Measurements from ENCODE around the gene ANTXR1. TPM values are rescaled to one million over a fixed set of nuclear protein-coding genes. Genes with fewer than 3 reads are reported as not detected.

Gene ANTXR1
- polyA plus RNA-seq, 1 donor from 2014 or later, result not detected

- Mint-ChIP-seq H3K4me1 (no peaks in the 10 kb centered on the region), H3K27me3 (no peaks in the 10 kb centered on the region), H3K4me3 (no peak overlapping the region), H3K27ac (no peak overlapping the region), H3K36me3 (peaks cover 2% of the 10 kb centered on the region), H3K9me3 (peaks cover 0 to 1% (median 0%) of the 10 kb centered on the region in 3 donors)
Observed at GRCh38 chr2:69102041-69102593, 89.1 kb downstream of the ANTXR1 start.

- H3K4me1 Mint-ChIP-seq, result no peaks in the 10 kb centered on the region
- no peaks in the 10 kb centered on the region for H3K27me3 Mint-ChIP-seq
- no peak overlapping the region for H3K27ac Mint-ChIP-seq
- peaks cover 0 to 1% (median 0%) of the 10 kb centered on the region in 3 donors for H3K9me3 Mint-ChIP-seq
- peaks cover 2% of the 10 kb centered on the region for H3K36me3 Mint-ChIP-seq
- no peak overlapping the region for H3K4me3 Mint-ChIP-seq
Observed at GRCh38 chr2:69103419-69103818, 90.4 kb downstream of the ANTXR1 start.

GRCh38 chr2:69104261-69104660 lies 91.3 kb downstream of the ANTXR1 start:
- H3K36me3 Mint-ChIP-seq, result peaks cover 2% of the 10 kb centered on the region
- no peaks in the 10 kb centered on the region for H3K4me1 Mint-ChIP-seq
- peaks cover 7% of the 10 kb centered on the region for H3K27me3 Mint-ChIP-seq
- no peak overlapping the region for H3K4me3 Mint-ChIP-seq
- peaks cover 0 to 1% (median 0%) of the 10 kb centered on the region in 3 donors for H3K9me3 Mint-ChIP-seq
- H3K27ac Mint-ChIP-seq, result no peak overlapping the region

GRCh38 chr2:69109255-69109654 lies 96.3 kb downstream of the ANTXR1 start:
- Mint-ChIP-seq H3K27ac (no peak overlapping the region), H3K4me3 (no peak overlapping the region), H3K36me3 (peaks cover 2% of the 10 kb centered on the region), H3K27me3 (peaks cover 7% of the 10 kb centered on the region), H3K9me3 (no peaks in the 10 kb centered on the region), H3K4me1 (no peaks in the 10 kb centered on the region)

- Mint-ChIP-seq H3K4me3 (no peak overlapping the region), H3K4me1 (no peaks in the 10 kb centered on the region), H3K27me3 (peaks cover 9% of the 10 kb centered on the region), H3K36me3 (peaks cover 2% of the 10 kb centered on the region), H3K27ac (no peak overlapping the region), H3K9me3 (no peaks in the 10 kb centered on the region)
Observed at GRCh38 chr2:69111076-69111475, 98.1 kb downstream of the ANTXR1 start.

GRCh38 chr2:69113627-69114026 lies 100.6 kb downstream of the ANTXR1 start:
- no peak overlapping the region for H3K27ac Mint-ChIP-seq
- peaks cover 8% of the 10 kb centered on the region for H3K27me3 Mint-ChIP-seq
- no peaks in the 10 kb centered on the region for H3K9me3 Mint-ChIP-seq
- no peak overlapping the region for H3K4me3 Mint-ChIP-seq
- no peaks in the 10 kb centered on the region for H3K4me1 Mint-ChIP-seq
- H3K36me3 Mint-ChIP-seq, result no peaks in the 10 kb centered on the region

GRCh38 chr2:69114534-69114933 lies 101.6 kb downstream of the ANTXR1 start:
- H3K36me3 Mint-ChIP-seq, result no peaks in the 10 kb centered on the region
- no peak overlapping the region for H3K27ac Mint-ChIP-seq
- H3K27me3 Mint-ChIP-seq, result peaks cover 2% of the 10 kb centered on the region
- no peaks in the 10 kb centered on the region for H3K9me3 Mint-ChIP-seq
- H3K4me3 Mint-ChIP-seq, result no peak overlapping the region
- no peaks in the 10 kb centered on the region for H3K4me1 Mint-ChIP-seq

GRCh38 chr2:69116438-69116837 lies 103.5 kb downstream of the ANTXR1 start:
- Mint-ChIP-seq H3K27ac (no peak overlapping the region), H3K27me3 (peaks cover 2% of the 10 kb centered on the region), H3K4me3 (no peak overlapping the region), H3K9me3 (no peaks in the 10 kb centered on the region), H3K36me3 (no peaks in the 10 kb centered on the region), H3K4me1 (no peaks in the 10 kb centered on the region)

GRCh38 chr2:69118609-69119008 lies 105.6 kb downstream of the ANTXR1 start:
- H3K9me3 Mint-ChIP-seq, result no peaks in the 10 kb centered on the region
- H3K27me3 Mint-ChIP-seq, result peaks cover 9% of the 10 kb centered on the region
- H3K4me1 Mint-ChIP-seq, result no peaks in the 10 kb centered on the region
- H3K4me3 Mint-ChIP-seq, result no peak overlapping the region
- H3K27ac Mint-ChIP-seq, result no peak overlapping the region
- peaks cover 1% of the 10 kb centered on the region for H3K36me3 Mint-ChIP-seq

- H3K36me3 Mint-ChIP-seq, result peaks cover 1% of the 10 kb centered on the region
- peaks cover 9% of the 10 kb centered on the region for H3K27me3 Mint-ChIP-seq
- no peak overlapping the region for H3K27ac Mint-ChIP-seq
- H3K9me3 Mint-ChIP-seq, result no peaks in the 10 kb centered on the region
- H3K4me3 Mint-ChIP-seq, result no peak overlapping the region
- H3K4me1 Mint-ChIP-seq, result no peaks in the 10 kb centered on the region
Observed at GRCh38 chr2:69119104-69119894, 106.3 kb downstream of the ANTXR1 start.

GRCh38 chr2:69122271-69122670 lies 109.3 kb downstream of the ANTXR1 start:
- Mint-ChIP-seq H3K27ac (no peak overlapping the region), H3K36me3 (peaks cover 1% of the 10 kb centered on the region), H3K9me3 (no peaks in the 10 kb centered on the region), H3K4me1 (no peaks in the 10 kb centered on the region), H3K27me3 (peaks cover 13% of the 10 kb centered on the region), H3K4me3 (no peak overlapping the region)

GRCh38 chr2:69123182-69123581 lies 110.2 kb downstream of the ANTXR1 start:
- Mint-ChIP-seq H3K4me3 (no peak overlapping the region), H3K4me1 (no peaks in the 10 kb centered on the region)

GRCh38 chr2:69124343-69124742 lies 111.4 kb downstream of the ANTXR1 start:
- Mint-ChIP-seq H3K4me1 (no peaks in the 10 kb centered on the region), H3K9me3 (no peaks in the 10 kb centered on the region), H3K36me3 (peaks cover 1% of the 10 kb centered on the region), H3K27ac (no peak overlapping the region), H3K27me3 (peaks cover 14% of the 10 kb centered on the region), H3K4me3 (no peak overlapping the region)

More at GRCh38 chr2:69123182-69123581, 110.2 kb downstream of the ANTXR1 start:
- Mint-ChIP-seq H3K27ac (no peak overlapping the region), H3K27me3 (peaks cover 13% of the 10 kb centered on the region), H3K9me3 (no peaks in the 10 kb centered on the region), H3K36me3 (peaks cover 1% of the 10 kb centered on the region)

- Mint-ChIP-seq H3K4me1 (no peaks in the 10 kb centered on the region), H3K4me3 (no peak overlapping the region), H3K27ac (no peak overlapping the region), H3K27me3 (peaks cover 14% of the 10 kb centered on the region), H3K36me3 (peaks cover 1% of the 10 kb centered on the region), H3K9me3 (no peaks in the 10 kb centered on the region)
Observed at GRCh38 chr2:69125816-69126215, 112.8 kb downstream of the ANTXR1 start.

GRCh38 chr2:69126341-69126740 lies 113.4 kb downstream of the ANTXR1 start:
- Mint-ChIP-seq H3K4me1 (no peaks in the 10 kb centered on the region), H3K4me3 (no peak overlapping the region), H3K36me3 (peaks cover 1% of the 10 kb centered on the region), H3K27me3 (peaks cover 14% of the 10 kb centered on the region), H3K27ac (no peak overlapping the region), H3K9me3 (no peaks in the 10 kb centered on the region)

GRCh38 chr2:69131452-69131851 lies 118.5 kb downstream of the ANTXR1 start:
- Mint-ChIP-seq H3K9me3 (no peaks in the 10 kb centered on the region), H3K27ac (no peak overlapping the region), H3K4me3 (no peak overlapping the region), H3K27me3 (peaks cover 7% of the 10 kb centered on the region), H3K36me3 (no peaks in the 10 kb centered on the region), H3K4me1 (no peaks in the 10 kb centered on the region)
